Measurements from ENCODE around the gene ACOX2. TPM values are rescaled to one million over a fixed set of nuclear protein-coding genes. Genes with fewer than 3 reads are reported as not detected.

Gene ACOX2
- total and polyA plus RNA-seq, 2 of the 8 experiments (the other 6 are each of a cell fraction or from before 2014, with no cell fraction given) = 3.2 to 9.2 TPM

Other genes starting within 250 kb of the ACOX2 start
- 19.8 and 23.4 TPM in 2 replicates for gene RPP14, start 230.9 kb downstream of the ACOX2 start, total RNA-seq (2021; fragmentation: NEBNext Ultra II Directional; extraction: Animal tissue kit (Norgen Biotek cat#: 25700))
- gene RPP14, start 230.9 kb downstream of the ACOX2 start, polyA plus RNA-seq (2011; rRNA removed) = 6.9 and 11.7 TPM in 2 replicates
- 10.3 and 10.8 TPM in 2 replicates for gene HTD2, start 230.7 kb downstream of the ACOX2 start, total RNA-seq (2021; fragmentation: NEBNext Ultra II Directional; extraction: Animal tissue kit (Norgen Biotek cat#: 25700))
- gene HTD2, start 230.7 kb downstream of the ACOX2 start, polyA plus RNA-seq (2011; rRNA removed) = 5.6 and 8.8 TPM in 2 replicates
- gene PXK, start 204.3 kb downstream of the ACOX2 start, total RNA-seq (2021; fragmentation: NEBNext Ultra II Directional; extraction: Animal tissue kit (Norgen Biotek cat#: 25700)) = 6.2 and 7.1 TPM in 2 replicates
- gene PXK, start 204.3 kb downstream of the ACOX2 start, polyA plus RNA-seq (2011; rRNA removed) = 3.5 and 3.6 TPM in 2 replicates
- 132 and 140 TPM in 2 replicates for gene PDHB, start 103.4 kb downstream of the ACOX2 start, total RNA-seq (2021; fragmentation: NEBNext Ultra II Directional; extraction: Animal tissue kit (Norgen Biotek cat#: 25700))
- 61.9 and 90.4 TPM in 2 replicates for gene PDHB, start 103.4 kb downstream of the ACOX2 start, polyA plus RNA-seq (2011; rRNA removed)
- gene KCTD6, start 45.1 kb downstream of the ACOX2 start, total RNA-seq (2021; fragmentation: NEBNext Ultra II Directional; extraction: Animal tissue kit (Norgen Biotek cat#: 25700)) = 21.4 and 22.2 TPM in 2 replicates
- 11.0 and 17.4 TPM in 2 replicates for gene KCTD6, start 45.1 kb downstream of the ACOX2 start, polyA plus RNA-seq (2011; rRNA removed)
- gene FAM107A, start 40.2 kb upstream of the ACOX2 start, total RNA-seq (2021; fragmentation: NEBNext Ultra II Directional; extraction: Animal tissue kit (Norgen Biotek cat#: 25700)) = 0.57 and 0.65 TPM in 2 replicates
- 0.51 and 1.1 TPM in 2 replicates for gene FAM107A, start 40.2 kb upstream of the ACOX2 start, polyA plus RNA-seq (2011; rRNA removed)
- not detected in 2 replicates for gene FAM3D, start 129.6 kb upstream of the ACOX2 start, total RNA-seq (2021; fragmentation: NEBNext Ultra II Directional; extraction: Animal tissue kit (Norgen Biotek cat#: 25700))
- 0.08 TPM in 1 of 2 replicates, not detected in the other for gene FAM3D, start 129.6 kb upstream of the ACOX2 start, polyA plus RNA-seq (2011; rRNA removed)

Measured in H1 (cell line).